Stimulated activated CD8-positive, alpha-beta memory T cell treated with anti-CD3 and anti-CD28 coated beads, Interleukin-12 subunit alpha, Interleukin-12 subunit beta, amount 100 ng/mL, for 1 hour (primary cell): ENCODE data around the gene TRAF3.
"Not testable (repeated sequence)": the region's sequence is repeated elsewhere in the genome, so short reads cannot be mapped to it uniquely, and the experiment has no call there.

Experiments
- DNase-seq: peaks from one replicate; pipeline ENCODE4 v3.0.0-alpha.2; 2020; ENCODE audit warnings: low read depth

TRAF3 gene

DNA sequence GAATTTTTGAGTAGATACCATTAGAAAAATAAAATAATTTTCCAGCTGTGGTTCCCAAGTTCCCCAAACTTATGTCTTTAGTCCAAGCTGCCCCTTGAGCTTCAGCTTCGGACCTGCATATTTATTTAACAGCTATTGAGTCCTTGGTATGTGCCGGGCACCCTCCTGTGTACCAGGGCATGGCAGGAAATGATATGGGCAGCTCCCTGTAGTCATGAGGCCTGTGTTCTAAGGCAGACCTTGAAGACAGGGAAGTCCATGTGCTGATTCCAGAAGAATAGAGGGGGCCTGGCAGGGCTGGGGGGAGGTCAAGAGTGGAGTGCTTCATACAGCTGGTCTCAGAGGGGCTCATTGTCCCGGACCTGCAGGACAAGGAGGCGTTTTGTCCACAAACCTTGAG lies 29.2 kb downstream of the TRAF3 start:
- no peak for DNase-seq

DNA sequence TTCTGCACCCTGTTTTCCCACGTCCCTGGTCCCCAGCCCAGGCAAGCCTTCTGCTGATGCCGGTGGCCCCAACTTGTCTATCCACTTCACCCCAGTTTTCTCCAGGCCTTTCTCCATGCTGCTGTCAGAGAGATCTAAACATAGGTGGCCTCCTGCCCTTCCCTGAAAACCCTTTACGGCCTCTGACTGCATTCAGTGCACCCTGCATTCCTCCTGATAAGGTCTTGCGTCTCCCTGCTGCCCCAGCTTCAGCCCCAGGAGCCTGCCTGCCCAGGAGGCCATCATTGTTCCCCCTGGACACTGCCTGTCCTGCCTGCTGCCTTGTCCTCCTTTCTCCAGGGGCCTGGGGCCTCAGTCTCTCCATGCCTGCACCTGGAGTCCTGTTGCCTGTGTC lies 29.8 kb downstream of the TRAF3 start:
- no peak for DNase-seq

DNA sequence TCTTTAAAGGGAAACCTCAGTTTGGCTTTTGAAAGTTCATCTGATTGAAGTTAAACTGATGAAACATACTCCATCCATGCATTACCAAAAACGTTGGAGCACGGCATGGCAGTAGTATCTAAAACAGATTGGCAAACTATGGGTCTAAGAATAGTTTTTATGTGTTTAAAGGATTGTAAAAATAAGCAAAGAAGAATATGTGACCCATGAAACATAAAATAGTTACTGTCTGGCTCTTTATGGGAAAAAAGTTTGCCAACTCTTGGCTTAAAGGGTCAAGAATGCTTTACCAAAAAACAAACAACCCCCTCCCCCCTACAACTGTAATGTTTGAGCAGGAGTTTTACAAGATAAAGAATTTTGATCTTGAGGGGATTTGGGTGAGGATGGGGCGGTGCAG lies 32.6 kb downstream of the TRAF3 start:
- DNase-seq = no peak

DNA sequence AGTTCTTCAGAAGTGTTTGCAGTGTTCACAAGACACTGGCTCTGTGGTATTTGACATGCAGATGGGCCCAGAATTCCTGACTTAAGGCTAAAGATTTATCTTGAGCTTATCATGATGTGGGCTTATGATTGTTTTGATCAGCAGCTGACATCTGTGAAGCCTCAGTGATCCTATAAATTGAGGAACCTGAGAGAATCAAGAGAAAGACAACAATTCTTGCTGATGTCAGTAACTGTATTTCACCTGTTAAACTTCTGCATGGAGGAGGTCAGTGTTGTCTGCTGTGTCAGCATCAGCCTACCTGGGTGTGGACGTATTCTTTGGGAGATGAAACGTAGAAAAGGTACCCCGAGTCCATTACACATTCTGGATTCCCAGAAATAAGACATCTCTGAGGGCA lies 33.3 kb downstream of the TRAF3 start:
- no peak for DNase-seq

DNA sequence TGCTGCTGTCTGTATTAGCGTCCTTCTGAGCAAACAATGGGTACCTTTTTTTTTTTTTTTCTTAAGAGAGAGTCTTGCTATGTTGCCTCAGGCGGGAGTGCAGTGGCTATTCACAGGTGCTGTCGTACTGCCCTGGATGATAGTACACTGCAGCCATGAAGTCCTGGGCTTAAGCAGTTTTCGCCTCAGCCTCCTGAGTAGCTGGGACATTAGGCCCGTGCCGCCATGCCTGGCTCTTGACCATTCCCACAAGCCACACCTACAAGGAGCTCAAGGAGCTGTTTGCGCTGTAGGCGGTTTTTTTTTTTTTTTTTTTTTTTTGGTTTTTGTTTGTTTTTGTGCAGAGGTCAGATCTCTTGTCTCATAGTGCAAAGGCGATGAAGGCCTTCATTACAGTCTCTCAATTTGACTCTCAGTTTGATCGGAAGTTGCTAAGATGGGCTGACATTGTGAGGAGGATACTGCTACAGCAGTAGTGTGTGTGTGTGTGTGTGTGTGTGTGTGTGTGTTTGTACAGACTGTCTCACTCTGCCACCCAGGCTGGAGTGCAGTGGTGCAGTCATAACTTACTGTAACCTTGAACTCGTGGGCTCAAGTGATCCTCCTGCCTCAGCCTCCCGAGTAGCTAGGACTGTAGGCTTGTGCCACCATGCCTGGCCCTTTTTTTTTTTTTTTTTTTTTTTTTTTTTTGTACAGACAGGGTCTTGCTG lies 34.2 kb downstream of the TRAF3 start:
- no peak for DNase-seq

DNA sequence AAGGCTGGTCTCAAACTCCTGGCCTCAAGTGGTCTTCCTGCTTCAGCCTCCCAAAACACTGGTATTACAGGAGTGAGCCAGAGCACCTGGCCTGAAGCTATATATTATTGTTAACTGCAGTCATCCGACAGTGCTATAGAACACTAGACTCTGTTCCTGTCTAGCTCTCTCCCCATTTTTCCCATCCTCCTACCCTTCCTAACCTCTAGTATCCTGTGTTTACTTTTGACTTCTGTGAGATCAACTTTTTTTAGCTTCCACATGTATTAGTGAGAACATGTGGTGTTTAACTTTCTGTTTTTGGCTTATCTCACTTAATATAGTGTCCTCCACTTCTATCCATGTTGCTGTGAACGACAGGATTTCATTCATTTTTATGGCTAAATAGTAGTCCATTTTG lies 34.7 kb downstream of the TRAF3 start:
- DNase-seq = no peak

DNA sequence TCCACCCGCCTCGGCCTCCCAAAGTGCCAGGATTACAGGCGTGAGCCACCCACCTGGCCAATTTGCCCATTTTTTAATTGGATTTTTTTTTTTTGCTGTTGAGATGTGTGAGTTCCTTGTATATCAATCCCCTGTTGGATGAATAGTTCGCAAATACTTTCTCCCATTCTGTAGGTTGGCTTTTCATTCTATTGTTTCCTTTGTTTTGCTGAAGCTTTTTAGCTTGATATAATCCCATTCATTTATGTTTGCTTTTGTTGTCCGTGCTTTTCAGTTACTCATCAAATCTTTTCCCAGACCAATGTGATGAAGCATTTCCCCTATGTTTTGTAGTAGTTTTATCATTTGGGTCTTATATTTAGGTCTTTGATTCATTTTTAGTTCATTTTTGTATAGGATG lies 36.4 kb downstream of the TRAF3 start:
- DNase-seq = no peak

DNA sequence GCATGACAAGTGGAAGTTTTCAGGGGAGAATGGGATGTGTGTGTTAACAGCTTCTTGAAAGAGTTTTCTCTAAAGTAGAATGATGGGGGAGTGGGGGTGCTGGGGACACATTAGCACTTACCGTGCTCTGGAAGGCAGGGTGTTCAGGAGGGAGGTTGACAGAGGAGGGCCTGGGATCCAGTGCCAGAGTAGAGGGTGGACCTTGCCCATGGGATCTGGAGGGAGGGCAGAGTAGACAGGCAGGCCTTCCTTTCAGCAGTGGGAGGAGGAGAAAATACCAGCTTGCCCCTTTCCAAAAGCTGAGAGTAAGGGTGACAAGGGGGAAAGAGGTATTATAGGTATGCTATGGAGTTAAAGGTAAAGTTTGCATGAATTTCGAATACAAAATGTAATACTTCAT lies 40.1 kb downstream of the TRAF3 start:
- DNase-seq = no peak

DNA sequence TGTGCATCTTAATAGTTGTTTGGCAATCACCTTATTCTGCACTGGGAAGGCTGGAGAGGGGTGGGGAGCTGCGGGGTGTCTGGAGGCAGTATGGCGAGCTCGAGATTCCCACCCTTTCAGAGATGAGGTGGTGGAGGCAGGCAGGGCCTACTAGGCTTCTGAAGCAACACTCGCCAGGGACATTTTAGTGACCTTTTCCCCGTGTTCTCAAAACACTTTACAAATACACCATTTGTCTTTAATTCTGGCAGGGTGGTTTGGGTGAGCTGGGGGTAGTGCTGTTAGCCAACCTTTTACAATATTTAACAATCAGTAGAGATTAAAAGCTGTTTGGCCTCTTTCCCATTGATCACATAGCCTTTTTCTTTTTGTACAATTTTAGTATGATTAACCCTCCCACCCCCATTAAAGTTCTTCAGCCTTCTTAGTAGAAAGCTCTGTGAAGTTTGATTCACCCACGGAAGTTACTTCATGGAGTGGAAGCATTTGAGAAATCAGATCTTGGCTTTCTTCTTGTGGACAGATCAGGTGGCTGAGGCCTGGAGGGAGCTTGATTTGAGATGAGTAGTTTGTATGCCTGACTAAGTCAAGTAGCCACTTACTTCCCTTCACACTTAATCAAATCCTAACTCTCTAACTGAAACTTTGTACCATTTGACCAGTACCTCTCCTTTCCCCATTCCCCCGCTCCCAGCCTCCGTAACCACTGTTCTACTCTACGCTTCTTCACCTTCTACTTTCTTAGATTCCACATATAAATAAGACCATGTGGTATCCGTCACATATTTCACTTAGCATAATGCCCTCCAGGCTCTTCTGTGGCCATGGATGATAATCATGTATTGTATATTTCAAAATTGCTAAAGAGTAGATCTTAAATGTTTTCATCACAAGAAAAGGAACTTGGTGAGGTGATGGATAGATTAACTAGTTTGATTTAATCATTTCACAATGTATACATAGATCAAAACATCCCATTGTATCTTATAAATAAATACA lies 41.0 kb downstream of the TRAF3 start:
- no peak for DNase-seq

DNA sequence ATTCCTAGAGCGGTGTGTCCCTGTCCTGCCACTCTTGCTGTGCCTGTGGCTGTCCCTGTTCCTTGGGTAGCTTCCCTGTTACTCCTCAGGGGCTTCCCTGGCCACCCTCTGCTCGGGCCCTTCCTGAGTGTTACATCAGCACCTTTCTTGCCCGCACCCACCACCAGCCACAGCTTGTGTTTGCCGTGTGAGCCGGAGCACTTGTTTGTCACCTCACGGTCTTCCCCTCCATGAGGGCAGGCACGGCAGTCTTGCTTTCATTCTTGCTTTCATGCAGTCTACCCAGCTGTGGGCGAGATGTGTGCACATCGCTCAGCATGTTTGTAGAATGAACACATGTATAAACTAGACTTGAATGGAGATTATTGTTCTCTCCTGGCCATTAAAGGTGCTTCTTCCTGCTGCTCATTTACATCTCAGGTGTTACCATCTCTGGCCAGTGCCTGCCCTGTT lies 42.0 kb downstream of the TRAF3 start:
- DNase-seq = no peak

DNA sequence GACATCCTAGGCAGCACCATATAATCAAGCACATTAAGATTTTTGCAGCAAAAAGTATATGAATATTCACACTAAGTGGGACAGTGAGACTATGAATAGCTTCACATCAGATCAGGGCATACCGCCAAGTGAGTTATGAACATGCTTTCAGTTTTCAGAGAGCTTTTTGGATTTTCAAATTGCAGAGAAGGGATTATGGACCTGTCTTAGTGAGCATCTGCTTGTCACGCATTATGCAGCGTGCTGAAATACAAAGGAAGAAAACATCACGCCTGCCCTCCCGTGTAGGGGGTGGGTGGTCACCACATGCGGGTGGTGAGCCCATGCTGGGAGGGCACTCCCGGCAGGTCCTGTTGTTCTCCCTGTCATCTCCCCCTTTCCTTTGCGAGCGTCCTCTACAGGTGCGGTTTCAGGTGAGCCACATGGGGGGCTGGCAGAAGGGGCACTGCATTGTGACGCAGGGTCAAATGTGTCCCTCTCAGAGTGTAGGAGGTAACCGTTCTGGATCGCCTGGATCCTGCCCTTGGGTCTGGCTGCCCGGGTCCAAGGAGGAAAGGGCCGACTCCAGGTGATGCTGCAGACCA lies 42.6 kb downstream of the TRAF3 start:
- no peak for DNase-seq

DNA sequence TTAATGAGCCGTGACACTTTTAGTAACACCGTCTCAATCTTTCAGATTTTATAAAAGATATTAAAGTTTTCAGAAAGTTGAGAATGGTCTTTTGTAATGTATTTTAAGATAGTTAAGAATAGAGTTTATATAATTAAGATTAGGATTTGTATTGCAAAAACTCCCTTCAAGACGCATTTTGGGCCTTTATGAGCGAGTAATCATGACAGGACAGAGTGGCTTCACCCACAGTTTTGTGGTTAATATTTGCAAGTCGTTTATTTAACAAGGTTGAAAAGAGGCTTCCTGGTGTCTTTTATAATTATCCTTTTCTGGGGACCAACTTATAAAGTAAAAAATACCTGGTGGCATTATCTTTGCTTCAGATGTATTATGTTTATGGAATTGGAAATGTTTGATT lies 44.0 kb downstream of the TRAF3 start:
- DNase-seq = no peak

DNA sequence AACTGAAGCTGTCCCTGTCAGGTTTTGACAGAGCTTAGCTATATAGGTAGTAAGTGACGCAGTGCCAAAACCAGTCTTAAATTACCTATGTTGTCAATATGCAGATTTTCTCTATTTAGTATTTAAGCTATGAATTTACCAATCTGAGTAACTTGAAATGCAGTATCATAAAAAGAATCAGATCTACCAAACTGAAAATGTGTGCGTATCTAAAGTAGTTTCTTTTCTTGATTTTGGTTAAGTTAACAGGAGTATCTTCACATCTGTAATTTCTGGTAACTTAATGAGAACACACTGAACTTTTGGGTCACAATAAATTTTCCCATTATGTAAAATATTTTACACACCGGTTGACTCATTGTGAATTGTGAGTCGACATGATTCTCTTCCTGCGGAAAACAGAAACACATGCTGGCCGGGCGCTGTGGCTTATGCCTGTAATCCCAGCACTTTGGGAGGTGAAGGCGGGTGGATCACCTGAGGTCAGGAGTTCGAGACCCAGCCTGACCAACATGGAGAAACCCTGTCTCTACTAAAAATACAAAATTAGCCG lies 45.1 kb downstream of the TRAF3 start:
- DNase-seq = no peak

DNA sequence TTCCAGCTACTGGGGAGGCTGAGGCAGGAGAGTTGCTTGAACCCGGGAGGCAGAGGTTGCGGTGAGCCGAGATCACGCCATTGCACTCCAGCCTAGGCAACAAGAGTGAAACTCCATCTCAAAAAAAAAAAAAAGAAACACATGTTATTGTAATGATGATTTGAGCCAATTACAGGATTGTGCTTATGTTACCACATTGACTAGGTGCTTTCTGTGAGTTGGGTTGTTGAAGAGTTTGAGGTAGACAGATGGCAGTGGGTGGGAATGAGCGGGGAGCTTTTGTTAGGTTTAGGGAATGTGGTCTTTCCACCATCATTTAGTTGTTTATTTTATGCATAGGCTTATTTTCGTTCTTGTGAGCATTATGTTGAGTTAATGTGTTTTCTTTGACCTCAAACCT lies 45.6 kb downstream of the TRAF3 start:
- not testable (repeated sequence) for DNase-seq

DNA sequence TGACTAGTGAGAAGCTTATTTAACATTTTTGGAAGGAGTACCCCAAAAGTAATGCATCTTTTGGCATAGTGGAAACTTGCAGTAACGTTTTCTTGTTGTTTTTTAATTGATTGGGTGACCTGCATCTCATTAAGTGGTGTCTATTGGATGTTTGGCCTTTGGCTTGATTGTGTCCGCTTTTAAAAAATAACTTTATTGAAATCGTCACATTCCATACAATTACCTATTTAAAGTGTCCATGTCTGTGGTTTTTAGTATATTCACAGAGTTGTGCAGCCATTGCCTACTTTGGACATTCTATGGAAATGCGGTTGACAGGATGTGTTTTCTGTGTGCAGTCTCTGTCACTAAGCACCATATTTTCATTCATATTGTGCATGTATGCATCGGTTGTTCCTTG lies 46.3 kb downstream of the TRAF3 start:
- DNase-seq = no peak

DNA sequence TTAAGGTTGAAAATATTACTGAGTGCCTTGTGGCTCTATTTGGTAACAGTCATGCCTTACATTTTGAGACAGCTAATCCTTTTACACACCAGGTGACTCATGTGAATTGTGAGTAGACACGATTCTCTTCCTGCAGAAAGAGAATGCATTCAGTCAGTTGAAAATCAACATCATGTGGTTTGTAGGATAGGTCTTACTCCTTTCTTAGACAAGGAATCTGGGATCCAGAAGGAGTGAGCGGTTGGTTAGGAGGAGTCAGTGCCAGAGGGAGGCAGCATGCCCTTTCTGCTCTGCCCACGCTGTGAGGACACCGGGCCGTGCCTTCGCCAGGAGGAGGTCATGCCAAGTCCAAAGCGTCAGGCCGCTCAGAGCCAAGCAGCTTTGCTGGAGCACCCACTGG lies 47.6 kb downstream of the TRAF3 start:
- DNase-seq = no peak

DNA sequence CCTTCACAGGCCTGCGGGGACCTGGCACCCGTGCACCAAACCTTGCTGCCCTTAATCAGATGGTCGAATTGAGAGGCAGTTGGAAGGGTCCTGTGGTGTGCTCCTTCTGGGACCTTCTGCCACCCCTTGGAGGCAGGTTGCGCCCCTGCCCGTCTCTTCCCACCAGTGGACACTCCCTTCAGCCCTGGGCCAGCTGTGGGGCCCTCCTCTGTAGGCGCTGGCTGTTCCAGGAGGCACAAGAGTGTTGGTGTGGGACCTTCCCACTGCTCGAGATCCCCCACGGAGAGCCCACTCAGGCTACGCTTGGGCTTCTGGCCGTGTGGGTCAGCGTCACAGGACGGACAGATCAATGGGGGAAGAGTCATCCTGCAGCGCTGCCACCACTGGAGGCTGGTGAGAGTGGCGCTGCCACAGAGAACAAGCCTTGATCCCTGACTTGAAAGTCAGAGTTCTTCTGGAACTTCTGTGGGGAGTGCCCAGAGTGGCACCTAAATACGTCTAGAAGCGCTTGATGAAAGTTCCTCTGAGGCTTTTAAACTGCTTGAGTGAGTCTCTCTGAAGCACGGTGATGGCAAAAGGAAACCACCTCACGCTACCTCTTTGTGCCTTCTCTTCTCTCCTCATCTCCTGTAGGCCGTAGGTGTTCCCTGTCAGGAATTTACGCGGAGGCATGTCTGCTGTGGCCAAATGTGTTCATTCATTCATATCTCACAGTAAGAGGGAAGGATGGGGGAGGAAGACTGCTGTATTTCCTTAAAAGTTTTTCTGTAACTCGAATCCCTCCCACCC lies 48.3 kb downstream of the TRAF3 start:
- DNase-seq = no peak

DNA sequence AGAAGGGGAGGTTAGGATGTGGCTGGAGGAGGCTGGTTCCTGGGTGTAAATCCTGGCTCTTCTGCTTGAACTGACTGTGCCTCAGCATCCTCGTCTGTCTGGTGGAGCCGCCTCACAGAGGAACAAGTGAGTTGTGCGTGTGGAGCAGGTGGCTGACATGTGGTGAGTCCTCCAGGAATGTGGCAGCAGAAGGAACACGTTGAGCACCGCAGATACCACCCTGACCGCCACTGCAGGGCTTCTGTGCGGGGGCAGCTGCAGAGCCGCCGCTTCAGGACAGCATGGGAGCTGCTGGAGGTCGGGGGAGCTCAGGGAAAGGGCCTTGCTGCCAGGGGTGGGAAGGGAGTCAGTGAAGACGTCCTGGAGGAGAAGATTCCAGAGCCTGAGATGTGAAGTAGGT lies 48.9 kb downstream of the TRAF3 start:
- no peak for DNase-seq

DNA sequence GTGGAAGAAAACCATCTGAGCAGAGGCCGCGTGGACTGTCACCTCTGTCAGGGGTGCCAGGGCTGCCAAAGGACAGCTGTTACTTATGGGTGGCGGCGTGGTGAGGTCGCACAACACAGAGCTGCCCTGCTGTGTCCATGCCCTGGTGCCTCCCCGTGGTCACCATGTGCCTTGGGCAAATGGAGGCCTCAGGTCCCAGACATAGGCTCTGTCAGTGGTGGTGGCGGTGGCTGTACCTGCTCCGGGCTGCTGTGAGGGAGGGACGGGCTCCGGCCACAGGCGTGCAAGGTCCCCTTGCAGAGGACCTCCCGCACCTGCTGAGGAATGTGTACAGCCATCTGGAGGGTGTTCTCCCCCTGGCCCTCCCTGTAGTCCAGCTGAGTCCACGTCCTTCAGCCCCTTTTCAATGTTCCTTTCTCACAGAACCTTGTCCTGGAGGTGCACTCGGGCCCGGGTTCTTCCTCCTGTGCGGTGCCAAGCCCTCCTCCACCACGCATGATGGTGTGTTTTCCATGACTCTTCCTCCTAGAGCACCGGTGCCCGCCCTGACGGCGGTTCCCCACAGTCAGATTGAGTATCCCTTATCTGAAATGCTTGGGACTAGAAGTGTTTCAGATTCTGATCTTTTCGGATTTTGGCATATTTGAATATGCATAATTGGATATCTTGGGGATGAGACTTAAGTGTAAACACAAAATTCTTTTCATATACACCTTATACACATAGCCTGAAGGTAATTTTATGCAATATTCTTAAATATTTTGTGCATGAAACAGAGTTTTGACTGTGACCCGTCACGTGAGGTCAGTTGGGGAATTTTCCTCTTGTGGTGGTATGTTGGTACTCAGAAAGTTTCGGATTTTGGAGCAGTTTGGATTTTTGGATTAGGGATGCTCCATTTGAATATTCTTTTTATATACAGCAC lies 49.8 kb downstream of the TRAF3 start:
- no peak for DNase-seq

DNA sequence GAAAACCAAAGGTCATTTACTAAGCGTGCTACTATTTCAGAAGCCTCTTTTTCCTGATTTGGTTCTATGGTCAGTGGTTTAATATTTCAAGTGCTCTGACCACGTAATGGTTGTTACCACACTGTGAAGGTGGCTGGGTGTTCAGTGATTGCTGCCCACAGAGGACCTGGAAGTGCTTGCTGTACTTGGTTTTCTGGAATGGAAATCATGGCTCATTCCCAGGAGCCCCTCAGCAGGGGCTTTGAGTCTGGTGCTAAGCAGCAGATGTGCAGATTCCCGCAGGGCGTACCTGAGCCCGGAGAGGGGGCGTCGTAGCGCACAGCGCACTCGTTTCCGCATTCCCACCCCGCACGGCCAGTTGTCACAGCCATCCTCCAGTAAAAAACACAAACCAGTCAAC lies 50.5 kb downstream of the TRAF3 start:
- no peak for DNase-seq

DNA sequence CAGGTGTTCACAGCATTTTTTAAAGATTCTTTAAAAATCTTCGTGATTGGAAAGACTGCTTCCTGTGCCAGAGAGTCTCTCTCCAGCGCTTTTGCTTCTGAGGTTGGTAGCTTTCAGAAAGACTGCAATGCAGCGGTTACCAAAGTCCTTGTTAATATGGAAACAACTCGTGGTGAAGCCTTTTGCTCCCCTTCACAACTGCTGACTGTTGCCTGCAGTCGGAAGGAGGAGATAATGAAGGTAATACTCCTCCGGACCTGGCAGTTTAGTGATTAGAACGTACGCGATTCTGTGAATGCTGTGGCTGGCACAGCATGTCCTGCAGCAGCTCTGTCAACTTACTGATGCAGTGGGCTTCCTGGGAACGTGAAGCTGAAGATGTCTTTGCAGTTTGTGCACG lies 50.9 kb downstream of the TRAF3 start:
- no peak for DNase-seq
